EL (cell line): ENCODE results near the gene STX16.

Source experiments
- DNase-seq: peaks from one replicate; pipeline ENCODE4 v3.0.0-alpha.2; 2016

Gene STX16

DNA sequence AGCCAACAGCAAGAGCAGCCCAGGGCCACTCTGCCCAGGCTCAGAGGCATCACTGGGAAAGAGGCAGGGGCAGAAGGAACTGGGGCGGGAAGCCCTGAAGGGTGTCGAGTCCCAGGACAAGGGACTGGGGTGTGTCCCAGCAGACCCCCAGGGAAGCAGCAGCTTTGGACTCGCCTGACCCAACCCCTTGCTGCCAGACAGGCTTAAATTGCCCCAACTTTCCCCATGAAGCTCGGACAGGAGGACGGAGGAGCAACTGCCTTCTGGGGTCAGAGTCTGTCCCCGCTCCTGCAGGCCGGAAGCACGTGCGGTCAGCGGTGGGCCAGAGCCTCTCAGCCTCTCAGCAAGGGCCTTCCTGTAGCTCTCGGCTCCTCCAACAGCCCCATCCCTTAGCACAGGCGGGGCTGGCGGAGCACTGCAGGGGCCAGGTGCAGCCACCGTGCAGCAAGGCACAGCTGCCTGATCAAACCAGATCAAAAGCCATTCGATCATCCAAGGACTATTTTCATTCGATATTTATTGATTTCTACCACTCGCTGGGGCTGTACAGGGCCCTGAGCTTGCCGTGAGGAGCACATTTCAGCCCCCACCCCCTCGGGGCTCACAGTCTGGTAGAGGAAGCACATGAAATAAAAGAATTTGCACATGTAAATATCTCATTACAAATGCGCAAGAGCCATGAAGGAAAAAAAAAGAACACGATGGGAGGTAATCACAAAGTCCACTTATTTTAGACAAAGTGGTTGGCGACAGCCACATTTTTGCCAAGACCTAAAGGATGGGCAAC lies 31.8 kb upstream of the STX16 start:
- DNase-seq: no peak

DNA sequence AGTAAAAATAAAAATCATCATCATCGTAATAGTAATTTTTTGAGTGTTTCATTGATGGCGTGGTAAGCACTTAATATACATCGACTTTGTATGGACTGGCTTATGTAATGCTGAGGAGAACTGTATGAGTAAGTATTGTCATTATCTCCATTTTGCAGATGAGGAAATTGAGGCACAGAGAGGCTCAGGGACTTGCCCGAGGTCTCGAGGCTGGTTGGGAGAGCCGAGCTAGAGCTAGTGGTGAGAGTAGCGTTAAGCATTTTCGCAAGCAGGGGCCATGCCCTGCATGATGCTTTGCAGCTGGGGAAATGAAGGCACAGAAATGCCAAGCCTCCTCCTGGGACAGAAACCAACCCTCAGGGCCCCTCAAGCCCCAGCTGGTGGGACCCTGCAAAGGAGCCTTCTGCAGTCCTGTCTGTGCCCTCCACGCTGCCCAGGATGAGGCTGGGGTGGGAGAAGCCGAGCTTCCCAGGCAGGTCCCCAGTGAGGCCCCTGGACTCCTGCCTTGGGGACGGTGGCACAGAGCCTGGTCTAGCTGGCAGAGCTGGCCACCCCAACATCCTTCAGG lies 31.1 kb upstream of the STX16 start:
- no peak for DNase-seq

DNA sequence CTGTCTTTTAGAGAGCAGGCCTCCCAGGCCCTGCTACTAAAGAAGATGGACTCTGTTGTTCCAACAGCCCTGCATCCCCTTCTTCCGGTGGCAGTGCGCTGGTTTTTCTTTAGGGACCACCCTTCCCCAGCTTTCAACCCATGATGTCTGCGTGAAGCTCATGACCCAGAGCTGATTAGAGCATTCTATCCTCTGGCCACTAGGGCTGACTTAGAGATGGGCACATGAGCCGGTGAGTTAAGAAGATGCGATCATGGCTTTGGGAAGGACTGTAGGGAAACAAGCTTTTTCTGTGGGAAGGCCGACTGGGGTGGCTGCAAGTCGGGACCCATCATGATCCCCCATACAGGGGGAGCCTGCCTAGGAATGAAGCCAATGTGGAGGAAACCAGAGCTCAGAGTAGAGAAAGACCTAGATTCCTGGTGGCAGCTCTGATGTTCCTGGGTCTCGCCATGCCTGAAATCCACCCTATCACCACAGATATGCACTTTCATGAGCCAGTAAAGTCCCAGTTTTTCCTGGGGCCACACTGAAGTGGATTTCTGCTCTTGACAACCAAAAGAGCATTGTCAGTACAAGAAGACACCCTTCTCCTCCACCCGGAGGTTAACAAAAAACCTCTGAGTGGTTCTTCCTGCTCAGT lies 29.1 kb upstream of the STX16 start:
- DNase-seq: no peak

GRCh38 chr20:58622671-58623578 lies 28.2 kb upstream of the STX16 start:
- DNase-seq: no peak

GRCh38 chr20:58623579-58624473 lies 27.3 kb upstream of the STX16 start:
- DNase-seq: peak; percentile 95

DNA sequence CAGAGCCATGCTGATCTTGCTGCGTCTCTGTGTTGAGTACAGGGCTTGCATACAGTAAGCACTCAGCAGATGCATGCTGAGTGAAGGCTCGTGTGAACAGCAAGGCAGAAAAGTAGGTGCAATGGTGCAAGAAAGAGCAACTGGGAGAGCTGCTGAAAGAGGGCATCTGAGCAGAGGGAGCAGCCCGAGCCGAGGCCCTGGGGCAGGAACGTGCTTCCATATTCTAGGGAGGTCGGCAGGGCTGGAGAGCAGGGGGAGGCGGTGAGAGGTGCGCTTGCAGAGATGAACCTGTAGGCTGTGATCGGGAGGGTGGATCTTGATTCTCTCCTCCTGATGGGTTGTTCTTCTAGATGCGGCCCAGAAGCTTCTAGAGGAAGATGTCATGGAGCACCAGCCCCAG lies 26.4 kb upstream of the STX16 start:
- DNase-seq: no peak

GRCh38 chr20:58625585-58625984 lies 25.5 kb upstream of the STX16 start:
- DNase-seq: no peak

- DNase-seq: peak; percentile 45
Observed at GRCh38 chr20:58626051-58626450, 25.0 kb upstream of the STX16 start.

GRCh38 chr20:58627212-58628072 lies 23.6 kb upstream of the STX16 start:
- DNase-seq: no peak

GRCh38 chr20:58628491-58629214 lies 22.4 kb upstream of the STX16 start:
- DNase-seq: no peak

GRCh38 chr20:58629215-58629580 lies 21.9 kb upstream of the STX16 start:
- DNase-seq: no peak

- DNase-seq: peak; percentile 82
Observed at GRCh38 chr20:58630063-58630462, 21.0 kb upstream of the STX16 start.

- no peak for DNase-seq
Observed at GRCh38 chr20:58633161-58634053, 17.7 kb upstream of the STX16 start.

DNA sequence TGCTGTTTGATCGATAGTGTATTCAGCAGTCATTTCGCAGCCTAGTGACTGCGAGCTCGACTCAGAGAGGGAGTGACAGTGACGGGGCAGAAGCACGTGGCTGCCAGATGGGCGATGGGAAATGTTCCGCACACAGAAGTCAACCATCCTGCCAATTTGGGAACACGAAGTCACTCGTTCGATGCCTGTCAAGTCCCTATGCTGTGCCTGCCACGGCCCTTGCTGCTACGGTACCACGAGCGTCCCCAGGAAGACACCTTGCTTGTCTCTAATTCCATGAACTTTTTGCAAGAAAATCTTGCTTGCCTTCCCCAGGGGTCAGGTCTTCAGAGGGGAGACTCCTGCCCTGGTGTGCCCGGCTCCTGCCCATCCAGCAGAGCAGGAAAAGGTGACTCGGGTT lies 17.0 kb upstream of the STX16 start:
- no peak for DNase-seq

GRCh38 chr20:58634521-58635278 lies 16.4 kb upstream of the STX16 start:
- DNase-seq: peak; percentile 29

DNA sequence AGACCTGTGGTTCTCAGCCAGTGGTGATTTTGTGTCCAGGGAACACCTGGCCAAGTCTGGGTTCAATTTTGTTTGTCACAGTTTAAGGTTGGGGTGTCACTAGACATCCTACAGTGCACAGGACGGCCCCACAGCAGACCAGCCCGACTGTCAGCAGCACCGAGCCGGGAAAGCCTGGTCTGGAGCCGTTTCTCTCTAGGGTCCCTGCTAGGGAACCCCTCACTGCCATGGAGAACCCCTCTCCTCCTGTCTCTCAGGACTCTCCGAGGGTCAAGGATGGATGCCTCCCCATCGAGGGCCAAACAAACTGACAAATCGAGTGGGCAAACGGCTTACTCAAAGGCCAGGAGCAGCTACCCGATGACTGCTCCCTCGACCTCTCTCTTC lies 15.8 kb upstream of the STX16 start:
- no peak for DNase-seq

- DNase-seq: no peak
Observed at GRCh38 chr20:58636396-58636982, 14.6 kb upstream of the STX16 start.

GRCh38 chr20:58636983-58637421 lies 14.1 kb upstream of the STX16 start:
- no peak for DNase-seq
